CD14-positive monocyte (primary cell): Measurements from ENCODE around the gene PRR33. TPM values are rescaled to one million over a fixed set of nuclear protein-coding genes. Genes with fewer than 3 reads are reported as not detected.

Source experiments
- DNase-seq, 3 donors: peaks; one replicate each; pipeline ENCODE4 v3.0.0-alpha.2; 2011 to 2022
- H2AFZ ChIP-seq: 2 replicates; pipeline ENCODE4 v1.6.0; 2012; ENCODE audit warnings: mild to moderate bottlenecking, low read depth, low read length, inconsistent platforms; ENCODE audit not compliant: insufficient read depth, poor library complexity, severe bottlenecking
- H3K27ac ChIP-seq, 2 donors: 1 replicate in 1 of 2; 2 replicates in 1 of 2; pipeline ENCODE4 v1.5.1; 2012 to 2013; ENCODE audit warnings: low read length in 2 of 2, control low read depth in 1 of 2, inconsistent platforms in 1 of 2, low read depth in 1 of 2, mild to moderate bottlenecking in 1 of 2
- H3K27me3 ChIP-seq, 2 donors: one replicate each; pipeline versions ENCODE4 v1.6.0 to v1.6.1; 2011 to 2013; ENCODE audit warnings: low read length in 2 of 2; ENCODE audit not compliant: control insufficient read depth in 2 of 2, insufficient read depth in 2 of 2
- H3K36me3 ChIP-seq, 2 donors: replicated peaks in 1 of 2; 1 replicate in 1 of 2; 2 replicates in 1 of 2; pipeline versions ENCODE4 v1.5.1 to v1.6.1; 2012 to 2013; ENCODE audit warnings: low read length in 2 of 2, control low read depth in 1 of 2, inconsistent platforms in 1 of 2, mild to moderate bottlenecking in 1 of 2; ENCODE audit not compliant: insufficient read depth in 2 of 2, control insufficient read depth in 1 of 2
- H3K4me1 ChIP-seq, 2 donors: 1 replicate in 1 of 2; 2 replicates in 1 of 2; pipeline versions ENCODE4 v1.5.1 to v1.6.1; 2012 to 2013; ENCODE audit warnings: low read length in 2 of 2, control low read depth in 1 of 2, inconsistent platforms in 1 of 2, mild to moderate bottlenecking in 1 of 2, moderate library complexity in 1 of 2; ENCODE audit not compliant: insufficient read depth in 2 of 2, control insufficient read depth in 1 of 2
- H3K4me2 ChIP-seq: replicated peaks from 2 replicates; pipeline ENCODE3; 2012; ENCODE audit warnings: low read length, moderate library complexity, mild to moderate bottlenecking; ENCODE audit not compliant: poor library complexity, severe bottlenecking; ENCODE audit errors: extremely low read depth
- H3K4me3 ChIP-seq, 3 experiments: fragments of 200-600 bp in 1 of 3; sonication (generic) in 1 of 3; replicated peaks in 1 of 3; 1 replicate in 2 of 3; 2 replicates in 1 of 3; pipeline ENCODE4 v1.5.1; 2011 to 2013; ENCODE audit warnings: low read length in 3 of 3, mild to moderate bottlenecking in 3 of 3, control low read depth in 2 of 3, low read depth in 2 of 3, inconsistent platforms in 1 of 3, moderate library complexity in 1 of 3
- H3K79me2 ChIP-seq: 2 replicates; pipeline ENCODE4 v1.6.0; 2012; ENCODE audit warnings: mild to moderate bottlenecking, control low read depth, inconsistent platforms, low read length, moderate library complexity; ENCODE audit not compliant: insufficient read depth
- H3K9ac ChIP-seq: 2 replicates; pipeline ENCODE4 v1.6.0; 2017; ENCODE audit warnings: low read length, mild to moderate bottlenecking; ENCODE audit not compliant: insufficient read depth, poor library complexity, severe bottlenecking
- H3K9me3 ChIP-seq, 2 donors: replicated peaks in 1 of 2; 1 replicate in 1 of 2; 2 replicates in 1 of 2; pipeline versions ENCODE4 v1.5.1 to v1.6.1; 2012 to 2013; ENCODE audit warnings: low read length in 2 of 2, control low read depth in 1 of 2; ENCODE audit not compliant: control insufficient read depth in 1 of 2, insufficient read depth in 1 of 2
- H4K20me1 ChIP-seq: 2 replicates; pipeline ENCODE4 v1.6.0; 2012; ENCODE audit warnings: mild to moderate bottlenecking, low read length, control low read depth, moderate library complexity; ENCODE audit not compliant: insufficient read depth
- H3K27ac Mint-ChIP-seq, 7 donors: one replicate each; pipeline ENCODE4 v1.8.0; 2020; ENCODE audit warnings: mild to moderate bottlenecking in 7 of 7, mixed read lengths in 7 of 7, moderate library complexity in 6 of 7, inconsistent platforms in 2 of 7
- H3K27me3 Mint-ChIP-seq, 3 donors: one replicate each; pipeline ENCODE4 v1.8.0; 2021 to 2022; ENCODE audit warnings: low read depth in 3 of 3, mild to moderate bottlenecking in 3 of 3, mixed read lengths in 3 of 3, moderate library complexity in 3 of 3, inconsistent platforms in 1 of 3
- H3K36me3 Mint-ChIP-seq, 2 donors: one replicate each; pipeline ENCODE4 v1.8.0; 2020; ENCODE audit warnings: mixed read lengths in 2 of 2, inconsistent platforms in 1 of 2, mild to moderate bottlenecking in 1 of 2
- H3K4me1 Mint-ChIP-seq: one replicate; pipeline ENCODE4 v1.8.0; 2020; ENCODE audit warnings: mild to moderate bottlenecking, mixed read lengths
- H3K4me3 Mint-ChIP-seq, 2 donors: one replicate each; pipeline ENCODE4 v1.8.0; 2020; ENCODE audit warnings: mild to moderate bottlenecking in 2 of 2, mixed read lengths in 2 of 2, moderate library complexity in 1 of 2
- H3K9me3 Mint-ChIP-seq, 7 donors: one replicate each; pipeline ENCODE4 v1.8.0; 2020 to 2022; ENCODE audit warnings: mixed read lengths in 7 of 7, mild to moderate bottlenecking in 6 of 7, moderate library complexity in 6 of 7, inconsistent platforms in 2 of 7
- WGBS: methylation state at CpG from one replicate; pipeline ENCODE4 v1.1.5; 2013; ENCODE audit warnings: missing lambda C conversion rate; ENCODE audit not compliant: insufficient coverage; 5-methylcytosine and 5-hydroxymethylcytosine counted together
- intact Hi-C, 2 donors: fragments of 100-400 bp; cut with micrococcal nuclease; formaldehyde crosslinking; loops; one replicate each; pipeline versions ENCODE4 v1.15.0 to v1.15.1; 2023
- polyA plus RNA-seq, 3 donors: library from polyadenylated mRNA; depleted of rRNA in 1 of 3; unstranded in 2 of 3; stranded (reverse) in 1 of 3; fragments of 300-500 nt in 2 of 3; fragments of >200 nt in 1 of 3; fragmentation: Illumina TruSeq in 2 of 3; gene quantifications; 1 replicate in 2 of 3; 2 replicates in 1 of 3; pipeline ENCODE4 v1.2.3, GENCODE V29; 2012 to 2021
- TF ChIP-seq, protein P1 (sequence below): fragments of 200-600 bp; IDR thresholded peaks from one replicate; pipeline ENCODE4 v1.8.0; 2022; ENCODE audit warnings: antibody characterized with exemption, mild to moderate bottlenecking

The PRR33 gene
- polyA plus RNA-seq, 3 donors: not detected

DNA sequence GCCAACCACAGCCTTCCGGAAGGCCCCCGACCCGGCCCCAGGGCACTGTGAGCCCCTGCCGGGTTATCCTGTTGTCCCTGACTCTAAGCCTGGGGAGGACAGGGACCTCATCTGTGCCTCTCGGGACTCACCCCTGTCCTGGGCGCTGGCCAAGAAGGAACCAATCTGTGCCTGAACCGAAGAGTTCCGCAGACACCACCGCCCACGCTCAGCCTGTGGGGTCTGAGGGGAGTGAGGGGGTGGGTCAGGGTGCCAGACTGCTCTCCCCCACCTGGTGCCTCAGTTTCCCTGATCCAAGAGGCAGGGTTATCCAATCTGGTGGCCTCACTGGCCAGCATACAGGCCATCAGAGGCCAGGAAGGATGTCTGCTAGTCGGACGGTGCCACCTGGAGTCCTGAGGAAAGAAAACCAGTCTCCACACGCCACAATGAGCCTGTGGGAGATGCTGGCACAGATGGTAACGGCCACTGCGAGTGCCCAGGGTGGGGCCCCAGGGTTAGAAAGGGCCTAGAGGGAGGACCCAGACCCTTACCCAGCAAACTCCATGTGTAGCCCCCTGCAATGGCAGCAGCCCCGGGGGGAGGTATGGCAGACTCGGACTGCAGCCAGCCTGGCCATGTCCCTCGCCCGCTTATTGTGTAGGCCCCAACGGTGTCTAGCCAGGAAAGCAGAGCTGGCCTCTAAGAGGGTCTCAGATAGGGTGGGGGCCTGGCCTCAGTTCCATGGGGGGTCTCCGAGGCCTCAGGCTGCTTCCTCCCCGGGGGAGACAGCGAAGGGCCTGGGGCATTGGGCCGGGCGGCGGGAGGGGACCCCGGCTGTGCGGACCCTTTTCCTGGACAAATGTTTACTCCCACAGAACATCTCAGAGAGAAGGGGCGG, 27.0 kb upstream of the PRR33 start:
- no peak overlapping the region for H3K4me2 ChIP-seq
- H3K9me3 ChIP-seq: no peaks in the 10 kb centered on the region
- Mint-ChIP-seq H3K36me3 (no peaks in the 10 kb centered on the region), H3K4me3 (no peak overlapping the region), H3K27me3 (peaks cover 6 to 8% (median 6%) of the 10 kb centered on the region in 3 donors), H3K27ac (no peak overlapping the region), H3K4me1 (peaks cover 2% of the 10 kb centered on the region), H3K9me3 (peaks cover 0 to 5% (median 0%) of the 10 kb centered on the region in 7 donors)
- H3K4me3 ChIP-seq: no peak overlapping the region
- H4K20me1 ChIP-seq: peaks cover 25% of the 10 kb centered on the region
- H3K27me3 ChIP-seq: no peaks in the 10 kb centered on the region
- no peak overlapping the region for H3K9ac ChIP-seq
- 79% methylated on average over 11 of the region's 29 CpGs for WGBS
- H3K4me1 ChIP-seq: no peaks in the 10 kb centered on the region
- no peaks in the 10 kb centered on the region for H3K79me2 ChIP-seq
- no peak overlapping the region for H2AFZ ChIP-seq
- no peaks in the 10 kb centered on the region for H3K36me3 ChIP-seq
- TF ChIP-seq, protein P1, sequence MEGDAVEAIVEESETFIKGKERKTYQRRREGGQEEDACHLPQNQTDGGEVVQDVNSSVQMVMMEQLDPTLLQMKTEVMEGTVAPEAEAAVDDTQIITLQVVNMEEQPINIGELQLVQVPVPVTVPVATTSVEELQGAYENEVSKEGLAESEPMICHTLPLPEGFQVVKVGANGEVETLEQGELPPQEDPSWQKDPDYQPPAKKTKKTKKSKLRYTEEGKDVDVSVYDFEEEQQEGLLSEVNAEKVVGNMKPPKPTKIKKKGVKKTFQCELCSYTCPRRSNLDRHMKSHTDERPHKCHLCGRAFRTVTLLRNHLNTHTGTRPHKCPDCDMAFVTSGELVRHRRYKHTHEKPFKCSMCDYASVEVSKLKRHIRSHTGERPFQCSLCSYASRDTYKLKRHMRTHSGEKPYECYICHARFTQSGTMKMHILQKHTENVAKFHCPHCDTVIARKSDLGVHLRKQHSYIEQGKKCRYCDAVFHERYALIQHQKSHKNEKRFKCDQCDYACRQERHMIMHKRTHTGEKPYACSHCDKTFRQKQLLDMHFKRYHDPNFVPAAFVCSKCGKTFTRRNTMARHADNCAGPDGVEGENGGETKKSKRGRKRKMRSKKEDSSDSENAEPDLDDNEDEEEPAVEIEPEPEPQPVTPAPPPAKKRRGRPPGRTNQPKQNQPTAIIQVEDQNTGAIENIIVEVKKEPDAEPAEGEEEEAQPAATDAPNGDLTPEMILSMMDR: no peak
- H3K27ac ChIP-seq: no peak overlapping the region
- intact Hi-C loops: loop anchor here (5.0 to 10.0 kb wide), 3 partner anchors 36 to 84 kb away; partner anchors contain the start of genes SYT8 (in 1 of the 2) and TNNI2 (in 1 of the 2)
- peak in 1 of 3 donors; percentile 18 for DNase-seq

GRCh38 chr11:1917523-1918435, 26.1 kb upstream of the PRR33 start:
- DNase-seq: no peak

More at GRCh38 chr11:1917523-1918435, 26.1 kb upstream of the PRR33 start:
- H3K9ac ChIP-seq: no peak overlapping the region
- H2AFZ ChIP-seq: no peak overlapping the region
- no peaks in the 10 kb centered on the region for H3K27me3 ChIP-seq
- no peaks in the 10 kb centered on the region for H3K9me3 ChIP-seq
- intact Hi-C loops: loop anchor here (5.0 to 10.0 kb wide), 3 partner anchors 35 to 83 kb away; partner anchors contain the start of genes SYT8 (in 1 of the 2) and TNNI2 (in 1 of the 2)
- TF ChIP-seq, protein P1: peak; percentile 88
- no peak overlapping the region for H3K4me3 ChIP-seq
- Mint-ChIP-seq H3K27me3 (peaks cover 5 to 8% (median 6%) of the 10 kb centered on the region in 3 donors), H3K36me3 (peaks cover 2% of the 10 kb centered on the region in 2 donors), H3K9me3 (peaks cover 0 to 5% (median 0%) of the 10 kb centered on the region in 7 donors), H3K4me1 (peaks cover 7% of the 10 kb centered on the region), H3K27ac (no peak overlapping the region), H3K4me3 (no peak overlapping the region)
- peaks cover 25% of the 10 kb centered on the region for H4K20me1 ChIP-seq
- H3K27ac ChIP-seq: no peak overlapping the region
- WGBS: 62% methylated on average over 32 of the region's 34 CpGs
- H3K4me1 ChIP-seq: peaks cover under 1 to 3% of the 10 kb centered on the region in 2 donors
- no peak overlapping the region for H3K4me2 ChIP-seq
- no peaks in the 10 kb centered on the region for H3K36me3 ChIP-seq
- no peaks in the 10 kb centered on the region for H3K79me2 ChIP-seq
